GM12872 (cell line): Measurements from ENCODE around the gene TRDN.

Experiments
- TF ChIP-seq, protein P1 (sequence below): IDR thresholded peaks from 3 replicates; pipeline ENCODE4 v1.5.1; 2011; ENCODE audit warnings: low read depth, mild to moderate bottlenecking, low read length, moderate library complexity; ENCODE audit not compliant: insufficient read depth

Gene TRDN

GRCh38 chr6:123562264-123562663 lies 74.5 kb downstream of the TRDN start:
- TF ChIP-seq, protein P1, sequence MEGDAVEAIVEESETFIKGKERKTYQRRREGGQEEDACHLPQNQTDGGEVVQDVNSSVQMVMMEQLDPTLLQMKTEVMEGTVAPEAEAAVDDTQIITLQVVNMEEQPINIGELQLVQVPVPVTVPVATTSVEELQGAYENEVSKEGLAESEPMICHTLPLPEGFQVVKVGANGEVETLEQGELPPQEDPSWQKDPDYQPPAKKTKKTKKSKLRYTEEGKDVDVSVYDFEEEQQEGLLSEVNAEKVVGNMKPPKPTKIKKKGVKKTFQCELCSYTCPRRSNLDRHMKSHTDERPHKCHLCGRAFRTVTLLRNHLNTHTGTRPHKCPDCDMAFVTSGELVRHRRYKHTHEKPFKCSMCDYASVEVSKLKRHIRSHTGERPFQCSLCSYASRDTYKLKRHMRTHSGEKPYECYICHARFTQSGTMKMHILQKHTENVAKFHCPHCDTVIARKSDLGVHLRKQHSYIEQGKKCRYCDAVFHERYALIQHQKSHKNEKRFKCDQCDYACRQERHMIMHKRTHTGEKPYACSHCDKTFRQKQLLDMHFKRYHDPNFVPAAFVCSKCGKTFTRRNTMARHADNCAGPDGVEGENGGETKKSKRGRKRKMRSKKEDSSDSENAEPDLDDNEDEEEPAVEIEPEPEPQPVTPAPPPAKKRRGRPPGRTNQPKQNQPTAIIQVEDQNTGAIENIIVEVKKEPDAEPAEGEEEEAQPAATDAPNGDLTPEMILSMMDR: no peak

- TF ChIP-seq, protein P1: no peak
Observed at GRCh38 chr6:123551939-123552707, 84.6 kb downstream of the TRDN start.

GRCh38 chr6:123550052-123550617 lies 86.6 kb downstream of the TRDN start:
- TF ChIP-seq, protein P1: no peak

DNA sequence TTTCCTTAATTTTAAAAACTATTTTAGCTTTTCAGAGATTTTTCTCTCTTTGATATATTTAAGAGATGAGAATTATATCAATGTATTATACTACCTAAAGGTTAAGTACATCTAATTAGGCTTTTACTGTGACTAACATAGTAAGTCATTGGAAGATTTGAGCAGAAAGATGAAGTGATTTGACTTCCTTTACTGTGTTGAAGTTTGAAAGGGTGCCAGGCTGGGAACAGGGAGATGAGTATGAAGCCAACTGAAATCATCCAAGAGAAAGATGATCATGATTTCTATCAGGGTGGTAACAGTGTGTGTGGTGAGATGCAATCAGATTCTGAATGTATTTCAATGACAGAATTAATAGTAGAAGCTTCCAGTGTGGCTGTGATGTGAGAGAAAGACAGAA lies 87.3 kb downstream of the TRDN start:
- TF ChIP-seq, protein P1: no peak

DNA sequence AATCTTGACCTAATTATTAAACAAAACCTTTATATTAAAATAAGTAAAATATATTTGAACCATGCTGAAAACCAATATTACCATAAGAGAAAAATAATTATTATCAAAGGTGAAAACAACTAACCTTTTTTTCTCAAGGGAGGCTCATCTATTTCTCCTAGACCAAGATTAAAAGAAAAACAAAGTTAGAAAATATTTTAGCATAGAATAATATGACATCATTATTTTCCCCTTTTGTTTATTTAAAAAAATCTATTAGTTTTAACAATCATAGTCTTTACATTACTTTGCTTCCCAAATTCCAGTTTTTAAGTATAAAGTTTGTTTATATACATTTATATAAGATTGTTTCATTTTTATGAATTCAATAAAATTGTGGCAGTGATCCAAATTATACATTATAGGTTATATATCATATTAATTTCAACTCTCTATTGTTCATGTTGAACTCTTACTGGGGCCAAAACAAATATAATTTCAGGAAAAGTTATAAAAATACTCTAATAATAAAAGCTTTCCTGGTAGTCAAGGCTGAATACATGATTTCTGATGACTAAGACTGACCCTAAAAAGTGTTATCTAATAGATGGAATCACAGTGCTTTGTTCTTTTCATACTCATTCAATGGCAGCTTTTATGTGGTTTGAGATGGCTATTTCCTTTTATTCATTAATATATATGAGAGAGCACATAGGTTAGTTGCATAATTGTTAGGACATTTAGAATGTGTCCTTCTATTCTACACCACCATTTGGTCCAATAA lies 89.4 kb downstream of the TRDN start:
- TF ChIP-seq, protein P1: no peak

DNA sequence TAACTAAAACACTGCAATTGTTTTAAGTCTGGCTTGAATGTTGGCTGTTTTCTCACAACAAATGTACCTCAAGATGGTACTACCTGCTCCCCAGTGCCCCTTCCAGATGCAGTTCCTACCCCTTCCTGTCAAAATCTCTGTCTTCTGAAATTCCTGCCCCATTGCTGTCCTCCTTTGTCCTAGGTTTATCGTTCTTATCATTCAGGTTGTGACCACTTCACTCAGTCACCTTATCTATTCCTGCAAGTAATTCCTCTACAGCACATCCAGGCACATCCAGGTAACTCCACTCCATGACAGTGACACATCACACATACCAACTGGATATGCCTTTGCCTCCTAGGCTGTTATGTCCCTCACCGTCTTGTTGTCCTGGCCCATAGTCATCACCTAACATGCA lies 90.2 kb downstream of the TRDN start:
- TF ChIP-seq, protein P1: no peak

- TF ChIP-seq, protein P1: no peak
Observed at GRCh38 chr6:123541462-123541861, 95.3 kb downstream of the TRDN start.
